Esophagus muscularis mucosa (tissue), 4 donors: ENCODE data around the gene IMPA2. TPM values are rescaled to one million over a fixed set of nuclear protein-coding genes. Genes with fewer than 3 reads are reported as not detected.
"Not testable (repeated sequence)": the region's sequence is repeated elsewhere in the genome, so short reads cannot be mapped to it uniquely, and the experiment has no call there.

Source experiments
- DNase-seq: peaks from one replicate; pipeline ENCODE4 v3.0.0-alpha.2; 2017; ENCODE audit errors: extremely low spot score
- H3K27ac ChIP-seq, 4 donors: fragments of 200-600 bp; sonication (generic); replicated peaks in 1 of 4; 1 replicate in 3 of 4; 2 replicates in 1 of 4; pipeline ENCODE4 v1.5.1; 2016 to 2019; ENCODE audit warnings: mild to moderate bottlenecking in 1 of 4
- H3K27me3 ChIP-seq, 4 donors: fragments of 200-600 bp; sonication (generic); one replicate each; pipeline versions ENCODE4 v1.5.1 to v1.6.0; 2016 to 2019
- H3K36me3 ChIP-seq, 4 donors: fragments of 200-600 bp; sonication (generic); one replicate each; pipeline ENCODE4 v1.5.1; 2016 to 2019
- H3K4me1 ChIP-seq, 4 donors: fragments of 200-600 bp; sonication (generic); one replicate each; pipeline ENCODE4 v1.5.1; 2016 to 2019
- H3K4me3 ChIP-seq, 4 donors: fragments of 200-600 bp; sonication (generic); 1 replicate in 2 of 4; 2 replicates in 2 of 4; pipeline ENCODE4 v1.5.1; 2016 to 2019; ENCODE audit warnings: mild to moderate bottlenecking in 4 of 4, moderate library complexity in 1 of 4
- H3K9me3 ChIP-seq, 4 donors: fragments of 200-600 bp; sonication (generic); 1 replicate in 3 of 4; 2 replicates in 1 of 4; pipeline ENCODE4 v1.5.1; 2016 to 2019
- EP300 ChIP-seq: sonication (generic); formaldehyde crosslinking; IDR thresholded peaks from one replicate; pipeline ENCODE4 v1.6.1; 2017; ENCODE audit warnings: antibody characterized with exemption
- POLR2A ChIP-seq: fragments of 450-650 bp; IDR thresholded peaks from one replicate; pipeline ENCODE4 v1.6.1; 2017; ENCODE audit warnings: antibody characterized with exemption, moderate library complexity, mild to moderate bottlenecking, low read depth
- POLR2AphosphoS5 ChIP-seq, 2 donors: sonication (generic); formaldehyde crosslinking; IDR thresholded peaks; one replicate each; pipeline ENCODE4 v1.6.1; 2017; ENCODE audit warnings: antibody characterized with exemption in 2 of 2
- WGBS: methylation state at CpG from one replicate; pipeline ENCODE4 v1.1.5; 2018; 5-methylcytosine and 5-hydroxymethylcytosine counted together
- intact Hi-C: fragments of 100-400 bp; cut with DNase I; formaldehyde crosslinking; loops from one replicate; pipeline ENCODE4 v1.15.1; 2023
- total RNA-seq, 4 donors: library from RNA; depleted of rRNA; stranded (reverse); fragments of >200 nt; gene quantifications; one replicate each; pipeline versions ENCODE4 v1.1.0 to v1.2.1, GENCODE V29; 2016
- TF ChIP-seq, protein P1 (sequence below), 3 experiments: fragments of 200-600 bp in 2 of 3; fragments of 450-650 bp in 1 of 3; sonication (generic) in 2 of 3; IDR thresholded peaks; one replicate each; pipeline ENCODE4 v1.5.1; 2017 to 2019; ENCODE audit warnings: antibody characterized with exemption in 3 of 3, mild to moderate bottlenecking in 2 of 3, moderate library complexity in 1 of 3

Gene IMPA2
- total RNA-seq, 4 donors from 2014 or later = 90.1 to 317 (median 165) TPM

DNA sequence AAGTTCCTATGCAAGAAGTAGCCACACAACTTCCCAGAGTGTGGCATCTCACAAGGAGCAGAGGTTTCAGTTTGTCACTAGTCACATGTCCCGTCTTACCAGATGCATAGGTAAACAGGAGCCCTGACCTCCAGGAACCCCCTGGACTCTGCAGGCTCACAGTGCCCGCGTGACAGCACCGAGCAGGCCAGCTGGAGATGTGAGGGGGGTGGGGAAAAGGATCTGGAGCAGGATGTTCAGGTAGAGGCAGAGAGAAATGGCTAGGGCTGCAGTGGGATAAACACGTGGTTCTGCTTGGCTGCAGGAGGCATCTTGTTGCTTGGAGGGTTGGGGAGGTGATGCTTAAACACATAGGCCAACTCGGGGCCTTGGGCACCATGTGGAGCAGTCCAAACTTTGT lies 54.2 kb downstream of the IMPA2 start:
- Histone ChIP-seq H3K36me3 (peaks cover 4 to 19% (median 13%) of the 10 kb centered on the region in 4 donors), H3K4me1 (peaks cover 16 to 46% (median 44%) of the 10 kb centered on the region in 4 donors), H3K27me3 (no peaks in the 10 kb centered on the region), H3K27ac (no peak overlapping the region), H3K4me3 (no peak overlapping the region), H3K9me3 (no peaks in the 10 kb centered on the region)
- DNase-seq = no peak
- intact Hi-C loops = loop anchor here (5.0 kb wide), 3 partner anchors 38 to 303 kb away; partner anchors contain the start of gene IMPA2
- TF ChIP-seq, protein P1, sequence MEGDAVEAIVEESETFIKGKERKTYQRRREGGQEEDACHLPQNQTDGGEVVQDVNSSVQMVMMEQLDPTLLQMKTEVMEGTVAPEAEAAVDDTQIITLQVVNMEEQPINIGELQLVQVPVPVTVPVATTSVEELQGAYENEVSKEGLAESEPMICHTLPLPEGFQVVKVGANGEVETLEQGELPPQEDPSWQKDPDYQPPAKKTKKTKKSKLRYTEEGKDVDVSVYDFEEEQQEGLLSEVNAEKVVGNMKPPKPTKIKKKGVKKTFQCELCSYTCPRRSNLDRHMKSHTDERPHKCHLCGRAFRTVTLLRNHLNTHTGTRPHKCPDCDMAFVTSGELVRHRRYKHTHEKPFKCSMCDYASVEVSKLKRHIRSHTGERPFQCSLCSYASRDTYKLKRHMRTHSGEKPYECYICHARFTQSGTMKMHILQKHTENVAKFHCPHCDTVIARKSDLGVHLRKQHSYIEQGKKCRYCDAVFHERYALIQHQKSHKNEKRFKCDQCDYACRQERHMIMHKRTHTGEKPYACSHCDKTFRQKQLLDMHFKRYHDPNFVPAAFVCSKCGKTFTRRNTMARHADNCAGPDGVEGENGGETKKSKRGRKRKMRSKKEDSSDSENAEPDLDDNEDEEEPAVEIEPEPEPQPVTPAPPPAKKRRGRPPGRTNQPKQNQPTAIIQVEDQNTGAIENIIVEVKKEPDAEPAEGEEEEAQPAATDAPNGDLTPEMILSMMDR (IDR thresholded peaks at IDR 0.05) = no peak
- no peak for TF ChIP-seq EP300
- no peak for TF ChIP-seq POLR2AphosphoS5 (IDR thresholded peaks at IDR 0.05)
- TF ChIP-seq POLR2A = no peak
- 62% methylated on average over 6 of the region's 6 CpGs for WGBS

DNA sequence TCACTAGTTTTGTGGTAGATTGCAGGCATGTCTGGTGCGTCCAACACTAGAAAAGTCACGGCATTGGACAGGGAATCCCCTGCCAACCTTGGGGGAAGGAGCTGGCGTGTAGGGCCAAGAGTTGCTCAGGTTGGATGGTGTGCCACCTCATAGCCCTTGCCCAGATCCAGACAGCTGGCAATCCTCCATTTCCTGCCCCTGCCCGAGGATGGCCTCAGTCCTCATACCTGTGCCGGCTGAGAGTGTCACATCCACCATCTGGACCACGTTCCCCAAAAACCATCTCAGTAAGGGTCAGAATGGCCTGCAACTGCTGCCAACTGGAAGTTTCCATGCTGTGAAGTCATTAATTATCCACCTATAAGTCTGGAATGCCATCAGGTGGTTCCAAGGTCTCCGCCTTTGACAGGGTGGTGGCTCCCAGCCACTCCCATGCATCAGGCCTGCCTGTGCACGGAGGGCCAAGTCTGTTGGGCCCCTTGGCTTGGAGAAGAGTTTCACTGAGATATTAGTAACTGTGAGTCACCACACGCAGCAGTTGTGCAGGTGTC lies 55.0 kb downstream of the IMPA2 start:
- WGBS = 95% methylated on average over 6 of the region's 9 CpGs
- H3K36me3 ChIP-seq = peaks cover 0 to 11% (median 6%) of the 10 kb centered on the region in 4 donors
- no peak for DNase-seq
- H3K27me3 ChIP-seq = no peaks in the 10 kb centered on the region
- TF ChIP-seq EP300 (no peak), POLR2AphosphoS5 (IDR thresholded peaks at IDR 0.05) (no peak), POLR2A (no peak)
- TF ChIP-seq, protein P1 (IDR thresholded peaks at IDR 0.05) = no peak
- no peaks in the 10 kb centered on the region for H3K9me3 ChIP-seq
- intact Hi-C loops = loop anchor here (5.0 kb wide), 3 partner anchors 39 to 304 kb away; partner anchors contain the start of gene IMPA2
- no peak overlapping the region for H3K27ac ChIP-seq
- peaks cover 16 to 38% (median 37%) of the 10 kb centered on the region in 4 donors for H3K4me1 ChIP-seq
- no peak overlapping the region for H3K4me3 ChIP-seq

DNA sequence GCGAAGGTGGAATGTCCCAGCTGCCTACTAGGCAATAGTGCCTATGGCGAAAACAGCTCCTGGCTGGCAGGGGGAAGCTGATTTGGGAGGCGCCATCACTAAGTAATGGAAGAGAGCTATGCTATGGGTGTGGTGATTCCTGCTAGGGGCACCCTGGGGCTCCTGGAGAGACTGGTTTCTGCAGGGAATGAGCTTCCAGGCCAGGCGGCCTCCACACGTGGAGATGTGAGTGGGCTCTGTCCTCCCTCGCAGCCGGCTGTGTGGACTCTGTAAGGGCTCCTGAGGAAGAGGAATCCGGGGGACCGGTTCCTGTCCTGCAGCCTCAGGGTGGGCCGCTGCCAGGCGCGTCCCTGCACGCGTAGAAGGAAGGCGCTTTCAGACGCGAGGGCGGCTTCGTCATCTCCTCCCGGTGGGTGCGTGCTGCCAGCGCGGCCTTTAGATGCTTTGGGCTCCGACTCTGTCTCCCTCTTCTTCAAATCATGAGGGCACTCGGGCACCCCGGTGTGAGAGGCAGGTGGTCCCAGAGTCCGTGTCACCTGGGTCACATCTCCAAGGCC lies 56.9 kb downstream of the IMPA2 start:
- DNase-seq = no peak
- 37% methylated on average over 13 of the region's 27 CpGs for WGBS

DNA sequence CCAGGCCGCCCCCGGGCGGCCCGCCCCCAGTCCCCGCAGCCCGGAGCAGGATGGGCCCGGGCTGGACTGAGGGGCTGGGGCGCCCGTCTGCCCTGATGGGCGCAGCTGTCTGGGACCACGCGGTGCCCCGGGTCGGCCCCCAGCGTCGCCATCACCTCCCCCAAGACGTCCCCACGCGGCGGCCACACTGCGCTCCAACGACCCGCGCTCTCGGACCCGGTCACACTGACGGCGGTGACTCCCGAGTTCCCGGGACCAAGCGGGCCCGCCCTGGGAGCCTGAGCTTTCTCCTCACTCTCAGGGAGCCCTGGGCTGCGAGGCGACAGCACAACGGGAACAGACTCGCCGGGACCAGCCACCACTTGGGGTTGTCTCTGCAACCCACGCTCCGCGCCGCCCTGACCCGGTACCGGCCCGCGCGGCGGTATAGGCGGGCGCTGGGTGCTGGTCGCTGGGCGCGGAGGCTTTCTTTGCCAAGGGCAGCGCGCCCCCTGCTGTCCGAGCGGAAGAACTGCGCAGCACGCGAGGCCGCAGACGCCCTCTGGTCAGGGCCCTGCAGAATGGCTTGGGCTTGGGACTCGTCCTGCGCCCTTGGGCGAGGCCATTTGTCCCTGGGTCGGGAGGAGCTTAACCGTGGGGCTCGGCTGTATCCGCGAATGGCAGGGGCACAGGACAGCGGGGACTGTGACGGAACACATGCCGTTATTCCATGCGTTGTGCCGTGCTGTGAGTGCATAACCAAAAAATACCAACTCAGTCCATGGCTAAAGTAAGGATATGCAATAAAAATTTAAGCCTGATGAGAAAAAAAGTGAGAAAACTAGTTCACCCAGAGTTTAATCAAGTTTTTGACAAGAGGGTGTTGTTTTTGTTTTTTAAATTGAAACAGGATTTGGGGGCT lies 57.6 kb downstream of the IMPA2 start:
- WGBS = 3% methylated on average over 29 of the region's 74 CpGs
- intact Hi-C loops = loop anchor here (2.0 to 5.0 kb wide), 4 partner anchors 42 to 307 kb away; partner anchors contain the start of gene IMPA2
- H3K27ac ChIP-seq = peak overlapping the region in 3 of 4 donors; percentile 37 to 60 (median 48)
- no peaks in the 10 kb centered on the region for H3K36me3 ChIP-seq
- H3K4me1 ChIP-seq = peaks cover 10 to 21% (median 16%) of the 10 kb centered on the region in 4 donors
- no peaks in the 10 kb centered on the region for H3K9me3 ChIP-seq
- peak overlapping the region; percentile 59 to 66 (median 62) for H3K4me3 ChIP-seq
- no peak for TF ChIP-seq POLR2A
- TF ChIP-seq, protein P1 (IDR thresholded peaks at IDR 0.05) = peak in 2 of 3 experiments; percentile 97 to 98
- no peak for TF ChIP-seq EP300
- peak; percentile 50 to 77 for TF ChIP-seq POLR2AphosphoS5 (IDR thresholded peaks at IDR 0.05)
- DNase-seq = peak; percentile 94
- H3K27me3 ChIP-seq = no peaks in the 10 kb centered on the region

More for the DNA sequence above, 56.9 kb downstream of the IMPA2 start:
- peak overlapping the region in 2 of 4 donors; percentile 37 to 60 for H3K27ac ChIP-seq
- intact Hi-C loops = loop anchor here (2.0 to 5.0 kb wide), 4 partner anchors 41 to 306 kb away; partner anchors contain the start of gene IMPA2
- peaks cover 10 to 21% (median 19%) of the 10 kb centered on the region in 4 donors for H3K4me1 ChIP-seq
- no peaks in the 10 kb centered on the region for H3K9me3 ChIP-seq
- H3K36me3 ChIP-seq = peaks cover 0 to 5% (median 3%) of the 10 kb centered on the region in 4 donors
- TF ChIP-seq POLR2AphosphoS5 (IDR thresholded peaks at IDR 0.05) = no peak
- no peak for TF ChIP-seq EP300
- no peak for TF ChIP-seq POLR2A
- TF ChIP-seq, protein P1 (IDR thresholded peaks at IDR 0.05) = no peak
- H3K27me3 ChIP-seq = no peaks in the 10 kb centered on the region
- peak overlapping the region; percentile 59 to 66 (median 62) for H3K4me3 ChIP-seq

DNA sequence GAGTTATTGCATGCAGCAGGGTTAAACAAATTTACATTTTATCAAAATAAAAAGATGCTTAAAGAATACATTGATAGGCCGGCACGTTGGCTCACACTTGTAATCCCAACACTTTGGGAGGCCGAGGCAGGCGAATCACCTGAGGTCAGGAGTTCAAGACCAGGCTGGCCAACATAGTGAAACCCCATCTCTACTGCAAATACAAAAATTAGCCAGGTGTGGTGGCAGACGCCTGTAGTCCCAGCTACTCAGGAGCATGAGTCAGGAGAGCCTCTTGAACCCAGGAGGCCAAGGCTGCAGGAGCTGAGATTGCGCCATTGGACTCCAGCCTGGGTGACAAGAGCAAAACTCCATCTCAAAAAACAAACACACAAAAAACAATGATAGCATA lies 58.2 kb downstream of the IMPA2 start:
- H3K9me3 ChIP-seq, DNase-seq, H3K27me3 ChIP-seq, H3K27ac ChIP-seq, H3K36me3 ChIP-seq, H3K4me3 ChIP-seq: not testable (repeated sequence)
- WGBS = 76% methylated on average over 6 of the region's 6 CpGs
- peaks cover 10 to 17% (median 16%) of the 10 kb centered on the region in 4 donors for H3K4me1 ChIP-seq
- intact Hi-C loops = loop anchor here (2.0 to 5.0 kb wide), 4 partner anchors 42 to 307 kb away; partner anchors contain the start of gene IMPA2
